Measurements from ENCODE around the gene ZNF512B. TPM values are rescaled to one million over a fixed set of nuclear protein-coding genes. Genes with fewer than 3 reads are reported as not detected.

The ZNF512B gene
- total and polyA plus RNA-seq, 2 experiments from 2014 or later, result 6.1 to 28.8 TPM

GRCh38 chr20:63958471-63958870 lies 11.3 kb downstream of the ZNF512B start (continued):
- TF ChIP-seq ZNF462 (CRISPR knock-in tag; IDR thresholded peaks at IDR 0.05) (no peak), EZH2 (IDR thresholded peaks at IDR 0.05; ENCODE audit: low read depth, unreplicated experiment) (no peak), CTCF (conservative IDR thresholded peaks at IDR 0.05; ENCODE audit: low read depth in 2 of 2) (no peak), REST (IDR thresholded peaks at IDR 0.05; ENCODE audit: unreplicated experiment) (no peak)
